Measurements from ENCODE around the gene MPDZ. TPM values are rescaled to one million over a fixed set of nuclear protein-coding genes. Genes with fewer than 3 reads are reported as not detected.
"Not testable (repeated sequence)": the region's sequence is repeated elsewhere in the genome, so short reads cannot be mapped to it uniquely, and the experiment has no call there.

The MPDZ gene
- total RNA-seq, 1 experiment from 2014 or later: 25.2 TPM

- no peak for DNase-seq (ENCODE audit: low read depth in 1 of 2, low spot score in 2 of 2)
- Histone ChIP-seq H3K4me3 (no peak overlapping the region), H3K27me3 (replicated peaks) (no peaks in the 10 kb centered on the region), H3K27ac (no peak overlapping the region), H3K4me1 (replicated peaks) (no peaks in the 10 kb centered on the region), H3K36me3 (no peaks in the 10 kb centered on the region), H3K9me3 (replicated peaks) (no peaks in the 10 kb centered on the region)
Observed at GRCh38 chr9:13239660-13240059, 39.8 kb downstream of the MPDZ start.

- Histone ChIP-seq H3K9me3 (replicated peaks) (no peaks in the 10 kb centered on the region), H3K27me3 (replicated peaks) (no peaks in the 10 kb centered on the region), H3K36me3 (no peaks in the 10 kb centered on the region), H3K27ac (no peak overlapping the region), H3K4me3 (no peak overlapping the region), H3K4me1 (replicated peaks) (no peaks in the 10 kb centered on the region)
- DNase-seq (ENCODE audit: low read depth in 1 of 2, low spot score in 2 of 2): no peak
Observed at GRCh38 chr9:13239208-13239607, 40.3 kb downstream of the MPDZ start.

GRCh38 chr9:13234932-13235331, 44.6 kb downstream of the MPDZ start:
- Histone ChIP-seq H3K36me3 (no peaks in the 10 kb centered on the region), H3K27me3 (replicated peaks) (no peaks in the 10 kb centered on the region), H3K9me3 (replicated peaks) (no peaks in the 10 kb centered on the region), H3K4me1 (replicated peaks) (no peaks in the 10 kb centered on the region), H3K27ac (no peak overlapping the region), H3K4me3 (no peak overlapping the region)
- DNase-seq (ENCODE audit: low read depth in 1 of 2, low spot score in 2 of 2): no peak

- no peaks in the 10 kb centered on the region for H3K9me3 ChIP-seq (replicated peaks)
- no peaks in the 10 kb centered on the region for H3K36me3 ChIP-seq
- no peaks in the 10 kb centered on the region for H3K27me3 ChIP-seq (replicated peaks)
- no peak for DNase-seq (ENCODE audit: low read depth in 1 of 2, low spot score in 2 of 2)
- H3K4me1 ChIP-seq (replicated peaks): no peaks in the 10 kb centered on the region
- H3K4me3 ChIP-seq: no peak overlapping the region
- no peak overlapping the region for H3K27ac ChIP-seq
Observed at GRCh38 chr9:13228431-13228830, 51.1 kb downstream of the MPDZ start.

GRCh38 chr9:13224366-13224765, 55.1 kb downstream of the MPDZ start:
- Histone ChIP-seq H3K4me3 (no peak overlapping the region), H3K27ac (no peak overlapping the region), H3K36me3 (no peaks in the 10 kb centered on the region; the same call in 1 of the 2 replicates), H3K4me1 (replicated peaks) (no peaks in the 10 kb centered on the region), H3K9me3 (replicated peaks) (no peaks in the 10 kb centered on the region), H3K27me3 (replicated peaks) (no peaks in the 10 kb centered on the region)
- DNase-seq (ENCODE audit: low read depth in 1 of 2, low spot score in 2 of 2): no peak

- H3K9me3 ChIP-seq (replicated peaks); H3K4me1 ChIP-seq (replicated peaks); H3K4me3 ChIP-seq; DNase-seq (ENCODE audit: low read depth in 1 of 2, low spot score in 2 of 2); H3K36me3 ChIP-seq; H3K27ac ChIP-seq; H3K27me3 ChIP-seq (replicated peaks): not testable (repeated sequence)
Observed at GRCh38 chr9:13222733-13223132, 56.8 kb downstream of the MPDZ start.

GRCh38 chr9:13221741-13222140, 57.8 kb downstream of the MPDZ start:
- H3K27ac ChIP-seq: no peak overlapping the region
- no peaks in the 10 kb centered on the region for H3K9me3 ChIP-seq (replicated peaks)
- no peak for DNase-seq (ENCODE audit: low read depth in 1 of 2, low spot score in 2 of 2)
- H3K4me1 ChIP-seq (replicated peaks): no peaks in the 10 kb centered on the region
- H3K4me3 ChIP-seq: no peak overlapping the region
- no peaks in the 10 kb centered on the region for H3K27me3 ChIP-seq (replicated peaks)
- no peaks in the 10 kb centered on the region; the same call in 1 of the 2 replicates for H3K36me3 ChIP-seq

- Histone ChIP-seq H3K27me3 (replicated peaks) (no peaks in the 10 kb centered on the region), H3K36me3 (no peaks in the 10 kb centered on the region; the same call in 1 of the 2 replicates), H3K4me1 (replicated peaks) (no peaks in the 10 kb centered on the region), H3K9me3 (replicated peaks) (no peaks in the 10 kb centered on the region), H3K4me3 (no peak overlapping the region), H3K27ac (no peak overlapping the region)
- DNase-seq (ENCODE audit: low read depth in 1 of 2, low spot score in 2 of 2): no peak
Observed at GRCh38 chr9:13220837-13221236, 58.7 kb downstream of the MPDZ start.

- H3K4me1 ChIP-seq (replicated peaks): no peaks in the 10 kb centered on the region
- no peak for DNase-seq (ENCODE audit: low read depth in 1 of 2, low spot score in 2 of 2)
- H3K9me3 ChIP-seq (replicated peaks): no peaks in the 10 kb centered on the region
- H3K4me3 ChIP-seq: no peak overlapping the region
- no peak overlapping the region for H3K27ac ChIP-seq
- no peaks in the 10 kb centered on the region for H3K27me3 ChIP-seq (replicated peaks)
- H3K36me3 ChIP-seq: no peaks in the 10 kb centered on the region; the same call in 1 of the 2 replicates
Observed at GRCh38 chr9:13215791-13216554, 63.5 kb downstream of the MPDZ start.

GRCh38 chr9:13213998-13214397, 65.5 kb downstream of the MPDZ start:
- no peak overlapping the region for H3K4me3 ChIP-seq
- no peak for DNase-seq (ENCODE audit: low read depth in 1 of 2, low spot score in 2 of 2)
- H3K36me3 ChIP-seq: no peaks in the 10 kb centered on the region; the same call in 1 of the 2 replicates
- H3K27me3 ChIP-seq (replicated peaks): no peaks in the 10 kb centered on the region
- no peaks in the 10 kb centered on the region for H3K9me3 ChIP-seq (replicated peaks)
- H3K4me1 ChIP-seq (replicated peaks): no peaks in the 10 kb centered on the region
- no peak overlapping the region for H3K27ac ChIP-seq

GRCh38 chr9:13213337-13213736, 66.2 kb downstream of the MPDZ start:
- Histone ChIP-seq H3K4me1 (replicated peaks) (no peaks in the 10 kb centered on the region), H3K36me3 (no peaks in the 10 kb centered on the region), H3K4me3 (no peak overlapping the region), H3K27ac (no peak overlapping the region), H3K27me3 (replicated peaks) (no peaks in the 10 kb centered on the region), H3K9me3 (replicated peaks) (no peaks in the 10 kb centered on the region)
- peak in 1 of 2 experiments; percentile 1 for DNase-seq (ENCODE audit: low read depth in 1 of 2, low spot score in 2 of 2)

GRCh38 chr9:13210306-13210705, 69.2 kb downstream of the MPDZ start:
- H3K27ac ChIP-seq: no peak overlapping the region
- H3K4me3 ChIP-seq: no peak overlapping the region
- no peaks in the 10 kb centered on the region for H3K9me3 ChIP-seq (replicated peaks)
- no peaks in the 10 kb centered on the region for H3K36me3 ChIP-seq
- no peaks in the 10 kb centered on the region for H3K4me1 ChIP-seq (replicated peaks)
- no peaks in the 10 kb centered on the region for H3K27me3 ChIP-seq (replicated peaks)
- DNase-seq (ENCODE audit: low read depth in 1 of 2, low spot score in 2 of 2): no peak

GRCh38 chr9:13209498-13209897, 70.0 kb downstream of the MPDZ start:
- H3K4me3 ChIP-seq: no peak overlapping the region
- H3K9me3 ChIP-seq (replicated peaks): no peaks in the 10 kb centered on the region
- no peaks in the 10 kb centered on the region for H3K36me3 ChIP-seq
- no peaks in the 10 kb centered on the region for H3K27me3 ChIP-seq (replicated peaks)
- H3K27ac ChIP-seq: no peak overlapping the region
- H3K4me1 ChIP-seq (replicated peaks): no peaks in the 10 kb centered on the region
- DNase-seq (ENCODE audit: low read depth in 1 of 2, low spot score in 2 of 2): no peak

- no peaks in the 10 kb centered on the region for H3K36me3 ChIP-seq
- no peaks in the 10 kb centered on the region for H3K4me1 ChIP-seq (replicated peaks)
- no peaks in the 10 kb centered on the region for H3K27me3 ChIP-seq (replicated peaks)
- no peak overlapping the region for H3K4me3 ChIP-seq
- no peak overlapping the region for H3K27ac ChIP-seq
- DNase-seq (ENCODE audit: low read depth in 1 of 2, low spot score in 2 of 2): no peak
- no peaks in the 10 kb centered on the region for H3K9me3 ChIP-seq (replicated peaks)
Observed at GRCh38 chr9:13205824-13206223, 73.7 kb downstream of the MPDZ start.

GRCh38 chr9:13190040-13190439, 89.5 kb downstream of the MPDZ start:
- Histone ChIP-seq H3K27me3 (replicated peaks) (no peaks in the 10 kb centered on the region), H3K36me3 (peaks cover 4% of the 10 kb centered on the region; the same call in 1 of the 2 replicates), H3K4me1 (replicated peaks) (no peaks in the 10 kb centered on the region), H3K27ac (no peak overlapping the region), H3K4me3 (no peak overlapping the region), H3K9me3 (replicated peaks) (no peaks in the 10 kb centered on the region)
- DNase-seq (ENCODE audit: low read depth in 1 of 2, low spot score in 2 of 2): no peak
